Esophagus mucosa (tissue), 1 donor: ENCODE results near the gene CBLC. TPM values are rescaled to one million over a fixed set of nuclear protein-coding genes. Genes with fewer than 3 reads are reported as not detected.

Experiments used
- total RNA-seq: library from RNA; stranded (reverse); gene quantifications from one replicate; pipeline ENCODE4 v1.2.4, GENCODE V29; 2023
- donor health status: DM: yes; HTN: yes; CAD: no.

Gene CBLC
- total RNA-seq, 1 donor from 2014 or later = 36.2 TPM

Other genes starting within 250 kb of the CBLC start
- not detected for gene CEACAM20, start 248.2 kb upstream of the CBLC start, total RNA-seq
- gene IGSF23, start 164.3 kb upstream of the CBLC start, total RNA-seq = not detected
- 11.8 TPM for gene PVR, start 134.0 kb upstream of the CBLC start, total RNA-seq
- 8.0 TPM for gene CEACAM19, start 106.4 kb upstream of the CBLC start, total RNA-seq
- gene CEACAM16, start 78.7 kb upstream of the CBLC start, total RNA-seq = not detected
- gene BCL3, start 29.2 kb upstream of the CBLC start, total RNA-seq = 67.6 TPM
- 13.3 TPM for gene BCAM, start 31.2 kb downstream of the CBLC start, total RNA-seq
- gene NECTIN2, start 68.4 kb downstream of the CBLC start, total RNA-seq = 64.4 TPM
- gene TOMM40, start 113.4 kb downstream of the CBLC start, total RNA-seq = 71.4 TPM
- gene APOE, start 127.9 kb downstream of the CBLC start, total RNA-seq = 5.7 TPM
- gene APOC1, start 136.7 kb downstream of the CBLC start, total RNA-seq = 4.7 TPM
- not detected for gene APOC4, start 164.3 kb downstream of the CBLC start, total RNA-seq
- 0.52 TPM for gene APOC2, start 168.2 kb downstream of the CBLC start, total RNA-seq
- 69.9 TPM for gene CLPTM1, start 177.5 kb downstream of the CBLC start, total RNA-seq
- gene RELB, start 223.6 kb downstream of the CBLC start, total RNA-seq = 6.6 TPM